OCI-LY3 (cell line): ENCODE results near the gene IGF2BP3.

Experiments used
- EZH2phosphoT487 ChIP-seq: fragments of 200-600 bp; shearing (Covaris generic); IDR thresholded peaks from 2 replicates; pipeline ENCODE4 v1.6.1; 2018; ENCODE audit warnings: antibody characterized with exemption, mixed run types, low read depth
- TF ChIP-seq, protein P1 (sequence below): fragments of 200-600, 300-600 bp; sonication (generic); IDR thresholded peaks from 2 replicates; pipeline ENCODE4 v1.5.1; 2014; ENCODE audit warnings: antibody characterized with exemption, low read length, low read depth

DNA sequence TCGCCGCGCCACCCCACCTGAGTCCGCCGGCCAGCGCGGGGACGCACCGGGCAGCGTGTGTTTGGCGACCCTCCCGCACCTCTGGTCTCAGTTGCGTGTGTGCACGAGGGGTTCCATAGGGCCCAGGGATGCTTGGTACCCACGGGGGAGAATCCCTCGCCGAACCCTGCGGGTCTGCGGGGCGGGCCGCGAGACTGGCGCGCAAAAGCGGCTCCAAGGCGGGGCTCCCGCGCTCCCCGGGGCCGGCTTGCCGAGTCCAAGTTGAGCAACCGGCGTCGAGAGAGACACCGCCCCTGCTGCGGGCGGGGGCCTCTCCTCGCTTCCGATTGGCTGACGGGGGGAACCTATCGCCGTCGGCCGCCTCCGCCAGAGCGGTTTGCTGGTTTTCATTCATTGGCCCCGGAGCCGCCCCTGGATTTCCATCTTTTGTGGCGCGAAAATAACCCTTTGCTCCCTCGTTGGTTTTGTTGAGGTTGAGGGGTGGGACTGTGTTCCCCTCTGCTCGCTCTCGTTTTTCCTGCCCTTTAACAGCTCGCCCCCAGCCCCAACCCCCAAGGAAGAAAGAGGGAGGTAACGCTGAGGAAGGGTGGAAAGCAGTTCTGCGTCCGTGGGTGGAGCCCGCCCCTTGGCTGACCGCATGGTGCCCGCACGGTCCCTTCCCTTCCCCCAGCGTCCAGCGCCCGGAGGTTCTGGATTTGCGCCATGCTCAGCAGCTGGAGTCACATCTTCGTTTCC lies 4.0 kb upstream of the IGF2BP3 start:
- TF ChIP-seq, protein P1, sequence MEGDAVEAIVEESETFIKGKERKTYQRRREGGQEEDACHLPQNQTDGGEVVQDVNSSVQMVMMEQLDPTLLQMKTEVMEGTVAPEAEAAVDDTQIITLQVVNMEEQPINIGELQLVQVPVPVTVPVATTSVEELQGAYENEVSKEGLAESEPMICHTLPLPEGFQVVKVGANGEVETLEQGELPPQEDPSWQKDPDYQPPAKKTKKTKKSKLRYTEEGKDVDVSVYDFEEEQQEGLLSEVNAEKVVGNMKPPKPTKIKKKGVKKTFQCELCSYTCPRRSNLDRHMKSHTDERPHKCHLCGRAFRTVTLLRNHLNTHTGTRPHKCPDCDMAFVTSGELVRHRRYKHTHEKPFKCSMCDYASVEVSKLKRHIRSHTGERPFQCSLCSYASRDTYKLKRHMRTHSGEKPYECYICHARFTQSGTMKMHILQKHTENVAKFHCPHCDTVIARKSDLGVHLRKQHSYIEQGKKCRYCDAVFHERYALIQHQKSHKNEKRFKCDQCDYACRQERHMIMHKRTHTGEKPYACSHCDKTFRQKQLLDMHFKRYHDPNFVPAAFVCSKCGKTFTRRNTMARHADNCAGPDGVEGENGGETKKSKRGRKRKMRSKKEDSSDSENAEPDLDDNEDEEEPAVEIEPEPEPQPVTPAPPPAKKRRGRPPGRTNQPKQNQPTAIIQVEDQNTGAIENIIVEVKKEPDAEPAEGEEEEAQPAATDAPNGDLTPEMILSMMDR = no peak
- no peak for TF ChIP-seq EZH2phosphoT487
